Measurements from ENCODE around the gene ARL8A. TPM values are rescaled to one million over a fixed set of nuclear protein-coding genes. Genes with fewer than 3 reads are reported as not detected.
"Not testable (repeated sequence)": the region's sequence is repeated elsewhere in the genome, so short reads cannot be mapped to it uniquely, and the experiment has no call there.

The ARL8A gene
- total RNA-seq, 1 experiment from 2014 or later: 29.0 TPM

DNA sequence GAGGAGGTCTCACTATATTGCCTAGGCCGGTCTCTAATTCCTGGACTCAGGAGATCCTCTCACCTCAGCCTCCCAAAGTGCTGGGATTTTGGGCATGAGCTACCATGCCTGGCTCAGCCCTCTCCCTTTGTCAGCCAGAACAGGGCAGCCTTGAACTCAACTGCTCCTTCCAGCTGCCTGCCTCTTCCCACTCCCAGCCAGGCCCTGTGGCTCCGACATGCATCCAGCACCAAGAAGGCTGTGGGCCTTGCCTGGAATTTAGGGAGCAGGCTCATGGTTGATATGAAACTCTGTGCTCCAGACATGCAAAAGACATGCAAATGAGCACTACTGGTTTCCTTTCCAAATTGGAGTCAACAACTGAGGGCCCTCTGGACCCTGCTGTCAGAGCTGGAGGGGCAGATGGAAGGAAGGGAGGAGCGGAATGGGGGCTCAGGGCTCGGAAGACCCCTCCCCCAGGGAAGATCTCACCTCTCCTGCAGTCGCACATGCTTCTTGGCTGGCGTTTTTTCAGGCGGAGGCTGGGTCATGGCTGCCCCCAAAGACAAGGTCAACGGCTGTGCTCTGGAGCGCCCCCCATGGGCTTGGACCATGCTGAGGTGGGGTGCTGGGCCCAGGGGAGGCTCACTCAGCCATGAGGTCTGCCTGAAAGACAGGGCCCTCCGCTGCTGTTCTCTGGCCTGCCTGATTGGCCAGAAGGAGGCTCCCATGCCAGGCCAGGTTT is 14.4 kb upstream of the ARL8A start:
- DNase-seq (ENCODE audit: low read depth): no peak

DNA sequence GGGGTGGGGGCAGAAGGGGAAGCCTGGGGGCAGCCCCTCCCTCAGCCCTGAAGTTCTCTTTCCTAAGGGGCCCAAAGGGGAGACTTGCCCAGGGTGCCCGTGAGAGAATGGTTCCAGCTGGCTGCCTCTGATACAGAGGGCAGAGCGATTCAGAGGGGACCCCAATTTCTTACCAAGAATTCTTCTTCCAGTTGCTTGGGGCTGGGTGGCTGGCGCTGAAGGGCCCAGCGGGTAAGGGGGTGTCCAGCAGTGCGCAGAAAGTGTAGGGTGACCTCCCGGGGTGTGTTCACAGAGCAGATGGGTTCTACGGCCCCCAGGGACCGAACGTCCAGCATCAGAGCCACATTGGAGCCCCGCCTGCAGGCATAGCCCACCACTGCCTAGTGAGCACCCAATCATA is 13.4 kb upstream of the ARL8A start:
- DNase-seq (ENCODE audit: low read depth): no peak

DNA sequence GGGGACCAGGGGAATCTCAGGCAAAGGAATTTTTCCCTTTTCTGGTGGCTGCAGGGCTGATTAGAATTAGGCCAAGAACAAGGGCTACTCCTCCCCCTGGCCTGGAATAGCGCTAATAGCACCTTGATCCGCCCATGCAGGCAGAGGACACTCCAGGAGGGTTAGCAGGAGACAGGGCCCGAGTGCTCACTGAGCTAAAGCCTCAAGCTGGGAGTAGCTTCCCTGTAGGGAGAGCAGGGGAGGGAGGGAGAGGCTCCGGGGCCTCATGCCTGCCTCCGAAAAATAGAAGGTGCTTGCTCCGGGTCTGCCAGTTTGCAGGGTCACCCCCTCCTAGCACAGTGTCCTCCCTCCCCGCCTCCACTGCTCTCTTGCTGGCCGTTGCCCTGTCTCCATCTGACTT is 12.1 kb upstream of the ARL8A start:
- DNase-seq (ENCODE audit: low read depth): no peak

DNA sequence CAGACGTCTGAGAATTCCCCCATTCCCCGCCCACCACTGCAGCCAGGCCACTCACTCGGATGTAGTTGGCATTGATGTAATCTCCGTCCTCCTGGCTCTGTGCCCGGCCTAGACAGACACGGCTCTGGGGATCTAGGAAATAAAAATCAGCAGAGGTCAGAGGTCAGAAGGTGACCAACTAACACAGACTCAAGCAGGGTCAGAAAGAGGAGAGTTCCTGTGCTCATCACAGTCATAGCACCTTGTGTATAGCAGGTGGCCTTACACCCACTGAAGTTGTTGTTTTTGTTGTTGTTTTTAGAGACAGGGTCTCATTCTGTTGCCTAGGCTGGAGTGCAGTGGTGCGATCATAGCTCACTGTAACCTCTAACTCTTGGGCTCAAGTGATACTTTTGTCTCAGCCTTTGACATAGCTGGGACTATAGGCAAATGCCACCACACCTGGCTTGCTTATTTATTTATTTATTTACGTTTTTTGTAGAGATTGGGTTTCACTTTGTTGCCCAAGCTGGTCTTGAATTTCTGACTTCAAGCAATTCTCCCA is 11.0 kb upstream of the ARL8A start:
- DNase-seq (ENCODE audit: low read depth): peak; percentile 64

DNA sequence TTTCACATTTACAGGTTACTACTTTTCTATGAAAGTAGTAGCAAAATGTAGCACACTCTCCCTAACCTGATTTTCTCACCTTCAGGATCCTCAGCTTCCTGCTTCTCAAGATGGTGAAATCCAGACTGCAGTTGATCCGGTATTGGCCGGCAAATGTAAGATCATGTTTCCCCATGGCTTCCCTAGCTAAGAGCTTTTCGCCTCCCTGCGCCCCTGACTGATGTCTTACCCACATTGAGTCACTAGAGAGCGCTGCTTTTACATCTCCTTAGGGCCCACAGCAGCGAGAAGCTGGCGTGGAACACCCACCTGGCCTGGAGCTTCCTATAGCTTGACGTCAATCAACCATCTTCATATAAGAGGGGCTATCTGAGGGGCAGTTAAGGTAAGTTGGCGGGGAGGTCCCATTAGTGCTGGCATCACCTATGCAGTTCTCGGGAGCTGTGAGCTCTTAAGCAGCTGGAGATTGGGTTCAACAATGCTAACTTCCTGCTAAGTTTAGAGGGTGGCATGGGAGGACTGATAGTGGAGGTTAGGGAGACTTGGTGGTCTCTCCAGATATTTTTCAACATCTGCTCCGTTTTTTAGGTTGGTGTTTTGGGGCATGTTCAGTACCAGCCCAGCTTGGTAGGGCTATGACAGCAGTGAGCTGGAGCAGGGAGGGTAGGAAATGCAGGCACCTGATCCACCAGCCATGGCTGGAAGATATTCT is 10.4 kb upstream of the ARL8A start:
- peak; percentile 67 for DNase-seq (ENCODE audit: low read depth)

DNA sequence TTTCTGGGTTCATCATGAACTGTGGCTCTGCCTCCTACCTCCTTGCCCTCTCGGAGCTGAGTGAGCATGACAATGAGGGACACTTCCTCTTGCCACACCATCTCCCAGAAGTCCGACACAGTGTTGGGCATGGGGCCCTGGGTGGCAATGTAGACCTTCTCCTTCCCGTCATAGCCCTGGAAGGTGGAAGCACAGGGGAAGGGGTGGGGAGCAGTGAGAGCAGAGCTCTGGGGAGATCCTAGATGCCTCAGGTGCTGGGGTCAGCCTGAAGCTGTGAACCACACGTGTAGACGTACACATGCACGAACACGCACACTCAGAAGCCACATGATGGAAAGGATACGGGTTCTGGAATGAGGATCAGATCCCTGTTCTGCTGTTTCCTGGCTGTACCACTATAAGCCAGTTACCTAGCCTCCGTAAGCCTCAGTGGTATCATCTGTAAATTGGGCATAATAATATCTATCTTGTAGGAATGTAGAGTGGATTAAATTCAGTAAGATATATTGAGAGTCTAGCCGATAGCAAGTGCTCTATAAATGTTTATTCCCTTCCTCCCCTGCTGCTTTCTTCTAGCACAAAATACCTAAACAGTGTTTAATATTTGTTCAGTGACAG is 9.7 kb upstream of the ARL8A start:
- no peak for DNase-seq (ENCODE audit: low read depth)

DNA sequence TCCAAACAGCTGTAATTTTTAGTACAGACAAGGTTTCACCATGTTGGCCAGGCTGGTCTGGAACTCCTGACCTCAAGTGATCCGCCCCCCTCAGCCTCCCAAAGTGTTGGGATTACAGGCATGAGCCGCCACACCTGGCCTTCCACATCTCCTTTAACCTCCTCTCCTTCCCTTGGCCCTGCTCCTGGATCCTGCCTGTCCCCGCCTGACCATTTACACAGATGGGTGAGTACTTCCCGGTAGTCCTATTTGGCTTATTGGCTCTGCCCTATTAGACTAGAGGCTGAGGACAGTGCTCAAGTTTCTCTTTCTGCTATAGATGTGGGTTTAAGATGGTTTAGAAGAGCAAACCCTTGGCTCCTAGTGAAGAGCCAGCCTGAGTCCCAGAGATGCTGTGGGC is 8.7 kb upstream of the ARL8A start:
- DNase-seq (ENCODE audit: low read depth): no peak

DNA sequence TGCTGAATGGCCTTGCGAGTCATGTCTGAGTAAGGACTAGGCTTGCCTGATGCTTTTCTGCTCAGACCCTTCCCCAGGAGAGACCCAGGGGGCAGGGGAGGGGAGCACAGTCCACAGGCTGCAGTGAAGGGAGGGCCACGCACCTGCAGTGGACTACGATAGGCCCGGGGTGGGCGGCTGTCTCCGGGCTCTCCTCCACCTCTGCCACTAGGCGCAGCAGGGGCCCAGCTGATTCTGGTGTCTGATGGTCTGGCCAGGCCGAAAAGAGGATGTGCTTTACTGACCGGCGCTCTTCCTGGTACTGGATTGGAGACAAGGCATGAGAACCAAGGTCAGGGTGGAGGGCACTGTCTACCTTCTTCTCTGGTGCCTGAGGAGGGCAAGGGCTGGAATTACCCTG is 7.9 kb upstream of the ARL8A start:
- no peak for DNase-seq (ENCODE audit: low read depth)

DNA sequence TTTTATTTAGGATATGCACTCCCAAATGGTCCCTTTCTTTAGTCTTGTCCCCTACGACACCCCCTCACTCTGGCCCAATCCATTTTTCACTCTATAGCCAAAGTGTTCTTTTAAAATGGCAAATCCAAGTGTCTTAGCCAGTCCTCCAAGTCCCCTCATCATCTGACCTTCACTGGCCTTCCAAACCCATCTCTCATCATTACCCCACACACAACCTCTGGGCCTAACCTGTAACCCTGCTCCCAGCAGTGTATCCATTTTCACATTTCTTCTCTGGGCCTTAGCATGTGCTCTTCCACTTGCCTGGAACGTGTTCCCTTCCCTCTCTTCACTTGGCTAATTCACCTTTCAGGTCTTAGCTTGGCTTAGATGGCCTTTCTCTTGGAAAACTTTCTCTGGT is 6.5 kb upstream of the ARL8A start:
- no peak for DNase-seq (ENCODE audit: low read depth)

DNA sequence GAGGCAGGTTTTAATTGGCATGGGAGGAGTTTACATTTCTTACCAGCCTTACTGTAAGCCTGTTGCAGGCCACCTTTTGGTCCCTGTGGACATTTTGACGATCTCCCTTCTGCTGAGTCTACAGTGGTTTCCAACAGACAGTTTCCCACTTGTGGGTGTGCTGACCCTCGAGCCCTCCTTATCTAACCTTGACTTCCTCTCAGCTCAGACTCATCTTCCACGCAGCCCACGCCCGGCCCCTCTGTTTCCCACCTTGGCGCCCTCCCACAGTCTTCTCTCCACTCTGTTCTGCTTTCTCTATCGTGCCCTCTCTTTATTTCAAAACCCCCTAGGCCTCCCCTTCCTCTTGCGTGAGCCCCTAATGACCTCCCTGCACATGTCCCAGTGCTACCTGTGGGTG is 6.1 kb upstream of the ARL8A start:
- no peak for DNase-seq (ENCODE audit: low read depth)

DNA sequence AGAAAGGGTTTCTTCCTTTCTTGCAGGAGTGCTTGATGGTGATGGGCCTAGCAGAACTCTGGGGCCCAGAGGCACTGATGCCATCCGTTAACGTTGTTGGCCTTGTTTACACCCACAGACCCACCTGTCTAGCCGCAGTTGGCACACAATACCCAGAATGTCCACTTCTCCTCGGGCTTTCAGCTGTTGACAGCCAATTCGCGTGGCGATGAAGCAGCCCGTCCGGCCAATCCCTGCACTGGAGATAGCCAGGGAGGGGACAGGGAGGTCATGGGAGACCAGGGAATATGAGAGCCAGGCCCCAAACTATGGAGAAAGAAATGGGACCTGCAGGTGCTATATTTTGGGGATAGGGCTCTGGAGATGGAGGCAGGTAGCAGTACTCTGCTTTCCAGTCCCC is 5.7 kb upstream of the ARL8A start:
- DNase-seq (ENCODE audit: low read depth): no peak

DNA sequence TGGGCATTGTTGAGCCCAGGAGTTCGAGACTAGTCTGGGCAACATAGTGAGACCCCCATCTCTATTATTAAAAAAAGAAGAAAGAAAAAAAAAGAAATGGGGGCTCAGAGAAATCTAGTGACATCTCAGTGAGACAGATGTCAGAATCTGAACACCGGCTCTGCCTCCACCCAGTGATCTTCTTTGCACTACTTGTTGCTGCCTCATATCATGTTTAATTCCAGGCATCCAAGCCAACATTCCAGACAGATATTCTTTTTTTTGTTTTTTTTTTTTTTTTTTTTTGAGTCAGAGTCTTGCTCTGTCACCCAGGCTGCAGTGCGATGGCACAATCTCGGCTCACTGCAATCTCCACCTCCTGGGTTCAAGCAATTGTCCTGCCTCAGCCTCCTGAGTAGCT is 5.0 kb upstream of the ARL8A start:
- DNase-seq (ENCODE audit: low read depth): no peak

DNA sequence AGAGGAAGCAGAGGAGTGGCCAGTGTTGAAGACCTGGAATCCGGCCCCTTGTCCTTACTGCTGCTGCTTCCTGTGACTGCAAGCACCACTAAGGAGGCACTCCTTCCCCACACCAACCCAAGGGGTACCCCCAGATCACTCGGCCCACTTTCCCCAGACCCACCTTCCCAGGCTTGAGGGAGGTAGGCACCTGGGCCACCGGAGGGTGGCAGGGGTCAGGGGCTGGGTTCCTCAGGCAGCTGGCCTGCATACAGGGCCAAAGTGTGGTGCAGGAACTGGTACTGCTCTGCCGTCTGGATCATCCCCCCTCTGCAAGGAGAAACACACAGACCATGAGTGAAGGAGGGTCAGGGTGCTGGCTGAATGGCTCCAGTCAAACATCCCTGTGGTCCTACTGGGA is 3.9 kb upstream of the ARL8A start:
- no peak for DNase-seq (ENCODE audit: low read depth)

DNA sequence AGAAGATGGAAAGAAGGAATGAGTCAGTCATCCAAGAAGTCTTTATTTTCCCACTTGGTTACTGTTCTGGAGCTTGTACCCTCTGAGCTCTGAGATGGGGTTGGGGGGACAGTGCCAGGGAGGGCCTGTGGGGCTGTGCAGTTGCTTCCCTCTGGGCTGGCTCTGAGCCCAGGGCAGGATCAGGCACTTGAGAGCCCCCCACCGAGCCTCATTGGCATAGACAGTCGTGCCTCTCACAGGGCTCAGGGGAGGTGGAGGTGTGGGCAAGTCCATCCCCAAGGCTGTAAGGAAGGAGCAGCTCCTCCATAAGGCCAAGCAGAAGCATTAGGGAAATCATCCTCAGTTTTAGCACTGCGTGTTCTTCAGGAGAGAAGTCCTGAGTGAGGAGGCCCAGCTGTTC is 2.5 kb upstream of the ARL8A start:
- DNase-seq (ENCODE audit: low read depth): no peak

DNA sequence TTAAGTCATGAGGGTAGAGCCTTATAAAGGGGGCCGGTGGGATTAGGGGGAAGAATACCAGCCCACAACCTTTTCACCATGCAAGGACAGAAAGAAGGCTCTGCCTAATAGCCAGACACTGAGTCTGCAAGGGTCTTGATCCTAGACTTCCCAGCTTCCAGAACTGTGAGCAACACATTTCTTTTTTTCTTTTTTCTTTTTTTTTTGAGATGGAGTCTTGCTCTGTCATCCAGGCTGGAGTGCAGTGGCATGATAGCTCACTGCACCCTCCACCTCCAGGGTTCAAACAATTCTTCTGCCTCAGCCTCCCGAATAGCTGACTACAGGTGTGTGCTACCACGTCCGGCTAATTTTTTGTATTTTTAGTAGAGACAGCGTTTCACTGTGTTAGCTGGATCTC is 1.7 kb upstream of the ARL8A start:
- no peak for DNase-seq (ENCODE audit: low read depth)

DNA sequence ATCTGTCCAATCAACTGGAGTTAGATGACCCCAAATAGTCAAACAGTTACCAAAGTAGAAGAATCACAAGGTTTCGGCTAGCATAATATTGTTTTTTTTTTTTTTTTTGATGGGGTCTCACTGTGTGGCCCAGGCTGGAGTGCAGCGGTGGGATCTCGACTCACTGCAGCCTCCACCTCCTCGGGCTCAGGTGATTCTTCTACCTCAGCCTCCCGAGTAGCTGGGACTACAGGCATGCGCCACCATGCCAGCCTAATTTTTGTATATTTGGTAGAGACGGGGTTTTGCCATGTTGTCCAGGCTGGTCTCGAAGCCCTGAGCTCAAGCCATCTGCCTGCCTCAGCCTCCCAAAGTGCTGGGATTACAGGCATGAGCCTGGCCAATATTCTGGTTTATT is 1.2 kb upstream of the ARL8A start:
- not testable (repeated sequence) for DNase-seq (ENCODE audit: low read depth)

DNA sequence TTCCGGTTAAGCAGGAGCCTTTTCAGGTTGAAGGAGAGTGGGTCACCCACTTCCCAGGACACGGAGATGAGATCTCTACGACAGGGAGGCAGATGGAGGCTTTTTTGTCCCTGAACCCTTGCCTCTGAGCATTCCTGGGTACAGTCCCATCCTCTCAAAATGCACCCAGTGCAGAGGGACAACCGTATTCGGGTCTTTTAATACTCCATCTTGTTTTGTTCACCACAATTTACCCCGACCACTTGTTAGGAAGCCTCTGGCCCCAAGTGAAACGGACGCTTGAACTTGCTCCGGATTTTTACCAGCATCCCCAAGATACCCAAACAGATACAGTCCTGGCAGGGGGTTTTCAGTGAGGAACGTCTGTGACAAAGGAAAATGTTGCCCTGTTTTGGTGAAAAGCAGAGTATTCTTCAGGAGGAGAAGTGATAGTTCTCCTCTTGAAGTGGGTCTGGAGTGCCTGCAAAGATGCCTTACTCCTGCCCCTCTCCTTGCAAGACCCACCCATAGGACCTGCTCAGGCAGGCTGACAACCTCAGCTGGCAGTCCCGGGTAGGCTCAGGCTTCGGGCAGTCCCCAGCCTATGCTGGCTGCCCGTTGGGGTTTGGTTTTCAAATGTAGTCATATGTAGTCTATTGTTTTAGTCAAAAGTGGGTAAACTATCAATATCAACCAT is 669 bp upstream of the ARL8A start:
- DNase-seq (ENCODE audit: low read depth): no peak

DNA sequence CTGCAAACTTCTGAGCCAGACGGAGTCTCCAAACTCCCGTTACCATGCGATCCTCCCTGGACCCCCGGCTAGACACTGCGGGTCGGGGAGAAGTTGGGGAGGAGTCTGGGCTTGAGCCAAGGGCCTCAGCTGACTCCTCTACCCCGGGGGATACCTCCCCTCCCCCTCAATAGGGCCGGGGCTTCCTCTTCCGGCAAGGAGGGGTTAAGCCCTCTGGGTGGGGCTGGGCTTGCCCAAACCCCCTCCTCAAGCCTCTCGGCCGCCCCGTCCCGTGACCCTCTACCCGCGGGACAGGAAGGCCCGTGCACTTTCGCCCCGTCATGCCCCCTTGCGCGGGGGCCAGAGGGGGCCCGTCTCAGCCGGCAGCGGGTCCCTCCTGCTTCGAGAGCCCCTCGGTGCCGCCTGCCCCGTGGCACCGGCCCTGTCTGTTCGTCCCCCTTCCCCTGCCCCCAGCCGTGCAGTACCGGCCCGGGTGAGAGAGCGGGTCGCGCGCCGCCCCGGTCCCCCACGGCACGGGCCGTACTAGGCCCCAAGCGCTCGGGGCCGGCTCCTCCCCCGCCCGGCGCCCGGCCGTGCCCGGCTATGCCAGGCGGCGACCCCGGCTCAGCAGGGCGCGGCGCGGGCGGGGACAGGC is 652 bp downstream of the ARL8A start:
- no peak for DNase-seq (ENCODE audit: low read depth)

DNA sequence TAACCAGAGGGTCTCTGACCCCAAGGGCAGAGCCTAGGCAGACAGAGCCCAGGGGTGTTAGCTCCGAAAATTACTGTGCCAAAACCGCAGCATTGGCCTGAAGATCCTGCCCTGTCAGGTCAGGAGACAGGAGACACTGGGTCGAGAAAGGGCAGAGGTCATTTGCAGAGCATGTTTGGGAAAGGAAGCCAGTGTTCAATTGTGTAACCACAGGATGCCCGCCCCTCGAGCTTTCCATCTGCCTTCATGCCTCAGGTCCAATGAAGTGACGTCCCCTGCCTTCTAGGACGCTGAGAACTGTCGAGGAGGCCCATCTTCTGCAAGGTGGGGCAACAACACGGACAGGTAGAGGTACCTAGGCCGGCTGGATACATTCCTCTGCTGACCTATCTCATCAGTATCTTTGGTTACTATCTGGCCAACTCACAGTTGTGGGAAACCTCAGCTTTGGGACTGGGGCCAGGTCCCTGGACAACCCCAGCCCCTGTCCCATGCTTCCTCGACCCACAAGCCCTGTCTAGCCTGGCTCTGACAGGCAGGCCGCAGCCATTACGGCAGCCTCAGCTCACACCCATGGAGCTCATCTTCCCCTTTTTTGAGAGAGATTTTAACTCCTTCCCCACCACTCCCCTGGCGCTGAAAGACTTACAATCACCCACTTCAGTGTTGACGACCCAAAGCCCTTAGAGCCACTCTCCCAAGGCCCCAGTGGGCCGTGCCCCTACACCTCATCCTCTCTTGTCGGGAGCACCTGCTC is 1.3 kb downstream of the ARL8A start:
- no peak for DNase-seq (ENCODE audit: low read depth)

DNA sequence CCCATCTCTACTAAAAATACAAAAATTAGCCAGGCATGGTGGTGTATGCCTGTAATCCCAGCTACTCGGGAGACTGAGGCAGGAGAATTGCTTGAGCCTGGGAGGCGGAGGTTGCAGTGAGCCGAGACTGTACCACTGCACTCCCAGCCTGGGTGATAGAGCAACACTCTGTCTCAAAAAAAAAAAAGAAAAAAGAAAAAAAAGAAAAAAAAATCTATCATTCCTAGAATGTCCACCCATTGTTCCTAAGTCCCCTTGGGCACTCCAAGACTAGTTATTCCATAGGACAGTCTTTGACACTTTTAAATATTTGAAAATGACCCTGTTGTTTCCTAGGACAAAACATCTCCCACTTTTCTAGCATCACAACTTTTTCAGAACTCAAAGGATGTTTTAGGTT is 3.1 kb downstream of the ARL8A start:
- DNase-seq (ENCODE audit: low read depth): not testable (repeated sequence)

DNA sequence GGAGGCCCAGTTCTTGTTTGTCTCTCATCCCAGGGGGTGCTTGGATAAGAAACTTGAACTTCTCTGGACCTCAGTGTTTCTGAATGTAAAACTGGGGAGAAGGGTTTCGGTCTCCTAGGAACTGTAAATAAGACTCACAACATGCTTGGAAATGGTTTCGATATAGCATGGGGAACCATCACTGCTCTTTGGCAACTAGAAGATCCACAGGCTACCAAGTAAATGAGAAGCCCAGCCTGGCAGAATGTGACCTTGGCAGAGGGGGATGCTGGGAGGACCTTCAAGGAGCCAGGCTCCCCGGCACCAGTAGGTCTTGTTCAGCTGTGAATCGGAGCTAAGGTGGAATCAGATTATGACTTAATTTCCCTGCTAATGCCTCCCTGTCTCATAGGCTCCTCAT is 3.7 kb downstream of the ARL8A start:
- DNase-seq (ENCODE audit: low read depth): no peak
